ENCODE results near the gene MRPL58. TPM values are rescaled to one million over a fixed set of nuclear protein-coding genes. Genes with fewer than 3 reads are reported as not detected.

The MRPL58 gene
- total RNA-seq, 3 donors from 2014 or later, result 38.6 to 48.6 (median 44.6) TPM

DNA sequence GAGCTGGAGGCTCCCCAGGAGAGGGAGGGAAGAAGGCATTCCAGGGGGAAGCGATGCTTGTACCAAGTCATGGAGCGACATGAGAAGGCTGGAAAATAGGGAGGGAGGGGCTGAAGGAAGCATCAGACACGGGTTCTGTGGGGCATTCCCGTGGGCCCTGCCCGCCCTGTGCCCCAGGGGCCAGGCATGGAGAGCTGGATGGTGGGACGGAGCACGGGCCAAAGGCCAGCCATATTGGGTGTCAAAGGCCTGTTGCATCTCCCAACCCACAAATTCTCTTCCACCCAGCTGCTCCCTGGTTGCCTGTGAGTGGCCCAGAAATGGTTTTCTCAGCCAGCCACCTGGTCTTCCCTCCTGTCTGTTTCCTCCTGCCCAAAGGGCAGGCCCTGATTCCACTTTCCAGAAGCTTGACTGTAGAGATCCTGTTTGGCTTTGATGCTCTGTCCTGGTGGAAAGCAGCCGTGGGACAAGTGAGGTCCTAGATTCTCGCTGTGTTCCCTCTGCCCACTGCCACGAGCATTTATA lies 21.8 kb upstream of the MRPL58 start:
- Histone ChIP-seq H3K4me3 (no peak overlapping the region), H3K27ac (peak overlapping the region; percentile 74 to 92), H3K27me3 (no peaks in the 10 kb centered on the region), H3K4me1 (peaks cover 0 to 9% of the 10 kb centered on the region in 2 donors), H3K9me3 (no peaks in the 10 kb centered on the region), H3K36me3 (no peaks in the 10 kb centered on the region)
- no peak for TF ChIP-seq POLR2AphosphoS5 (IDR thresholded peaks at IDR 0.05)
- TF ChIP-seq, protein P1, sequence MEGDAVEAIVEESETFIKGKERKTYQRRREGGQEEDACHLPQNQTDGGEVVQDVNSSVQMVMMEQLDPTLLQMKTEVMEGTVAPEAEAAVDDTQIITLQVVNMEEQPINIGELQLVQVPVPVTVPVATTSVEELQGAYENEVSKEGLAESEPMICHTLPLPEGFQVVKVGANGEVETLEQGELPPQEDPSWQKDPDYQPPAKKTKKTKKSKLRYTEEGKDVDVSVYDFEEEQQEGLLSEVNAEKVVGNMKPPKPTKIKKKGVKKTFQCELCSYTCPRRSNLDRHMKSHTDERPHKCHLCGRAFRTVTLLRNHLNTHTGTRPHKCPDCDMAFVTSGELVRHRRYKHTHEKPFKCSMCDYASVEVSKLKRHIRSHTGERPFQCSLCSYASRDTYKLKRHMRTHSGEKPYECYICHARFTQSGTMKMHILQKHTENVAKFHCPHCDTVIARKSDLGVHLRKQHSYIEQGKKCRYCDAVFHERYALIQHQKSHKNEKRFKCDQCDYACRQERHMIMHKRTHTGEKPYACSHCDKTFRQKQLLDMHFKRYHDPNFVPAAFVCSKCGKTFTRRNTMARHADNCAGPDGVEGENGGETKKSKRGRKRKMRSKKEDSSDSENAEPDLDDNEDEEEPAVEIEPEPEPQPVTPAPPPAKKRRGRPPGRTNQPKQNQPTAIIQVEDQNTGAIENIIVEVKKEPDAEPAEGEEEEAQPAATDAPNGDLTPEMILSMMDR (IDR thresholded peaks at IDR 0.05), result no peak
- no peak for TF ChIP-seq POLR2A (IDR thresholded peaks at IDR 0.05)
- intact Hi-C loops (cut with DNase I; ENCODE audit: low total_unique reads), result no loop called here
- no peak for DNase-seq (ENCODE audit: low spot score in 2 of 2)

DNA sequence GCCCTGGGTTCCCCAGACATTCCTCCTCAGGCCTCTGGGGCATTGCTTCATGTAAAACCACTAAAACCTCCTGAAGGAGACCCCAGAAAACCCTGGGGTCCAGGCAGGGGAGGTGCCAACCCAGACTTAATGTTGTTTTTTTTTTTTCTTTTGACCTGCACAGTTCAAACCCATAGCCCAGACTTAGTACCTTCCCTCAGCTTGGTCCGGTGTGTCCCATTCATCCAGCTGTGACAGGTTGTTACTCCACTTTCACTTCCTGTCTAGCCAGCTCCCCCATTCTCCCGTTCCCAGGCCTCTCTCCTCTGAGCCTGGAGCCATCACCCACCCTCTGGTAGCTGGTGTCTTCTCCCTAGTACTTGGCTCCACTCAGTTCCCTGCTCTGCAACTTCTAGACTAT lies 20.2 kb upstream of the MRPL58 start:
- Histone ChIP-seq H3K9me3 (no peaks in the 10 kb centered on the region), H3K4me1 (peaks cover 0 to 9% of the 10 kb centered on the region in 2 donors), H3K4me3 (no peak overlapping the region), H3K36me3 (no peaks in the 10 kb centered on the region), H3K27me3 (no peaks in the 10 kb centered on the region), H3K27ac (peak overlapping the region; percentile 79 to 82)
- intact Hi-C loops (cut with DNase I; ENCODE audit: low total_unique reads), result no loop called here
- TF ChIP-seq, protein P1 (IDR thresholded peaks at IDR 0.05), result no peak
- TF ChIP-seq POLR2A (IDR thresholded peaks at IDR 0.05) (no peak), POLR2AphosphoS5 (IDR thresholded peaks at IDR 0.05) (no peak)
- no peak for DNase-seq (ENCODE audit: low spot score in 2 of 2)

DNA sequence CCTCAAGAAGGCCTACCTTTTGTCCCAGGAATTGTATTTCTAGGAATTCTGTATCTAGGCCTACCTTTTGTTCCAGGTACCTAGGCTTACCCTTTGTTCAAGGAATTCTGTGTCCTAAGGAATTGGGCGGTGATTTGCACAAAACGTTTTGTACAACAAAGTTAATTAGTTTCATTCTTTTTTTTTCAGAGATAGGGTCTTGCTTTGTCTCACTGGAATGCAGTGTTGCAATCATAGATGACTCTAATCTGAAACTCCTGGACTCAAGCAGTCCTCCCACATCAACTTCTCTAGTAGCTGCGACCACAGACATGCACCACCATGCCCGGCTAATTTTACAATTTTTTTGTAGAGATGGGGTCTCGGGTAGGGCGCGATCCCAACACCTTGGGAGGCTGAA lies 18.0 kb upstream of the MRPL58 start:
- intact Hi-C loops (cut with DNase I; ENCODE audit: low total_unique reads), result no loop called here
- no peak for TF ChIP-seq POLR2A (IDR thresholded peaks at IDR 0.05)
- TF ChIP-seq POLR2AphosphoS5 (IDR thresholded peaks at IDR 0.05), result no peak
- TF ChIP-seq, protein P1 (IDR thresholded peaks at IDR 0.05), result no peak
- no peak overlapping the region for H3K4me3 ChIP-seq
- H3K27me3 ChIP-seq, result no peaks in the 10 kb centered on the region
- H3K4me1 ChIP-seq, result peaks cover 0 to 4% of the 10 kb centered on the region in 2 donors
- no peaks in the 10 kb centered on the region for H3K36me3 ChIP-seq
- no peak for DNase-seq (ENCODE audit: low spot score in 2 of 2)
- H3K27ac ChIP-seq, result peak overlapping the region; percentile 77 to 82
- H3K9me3 ChIP-seq, result no peaks in the 10 kb centered on the region

DNA sequence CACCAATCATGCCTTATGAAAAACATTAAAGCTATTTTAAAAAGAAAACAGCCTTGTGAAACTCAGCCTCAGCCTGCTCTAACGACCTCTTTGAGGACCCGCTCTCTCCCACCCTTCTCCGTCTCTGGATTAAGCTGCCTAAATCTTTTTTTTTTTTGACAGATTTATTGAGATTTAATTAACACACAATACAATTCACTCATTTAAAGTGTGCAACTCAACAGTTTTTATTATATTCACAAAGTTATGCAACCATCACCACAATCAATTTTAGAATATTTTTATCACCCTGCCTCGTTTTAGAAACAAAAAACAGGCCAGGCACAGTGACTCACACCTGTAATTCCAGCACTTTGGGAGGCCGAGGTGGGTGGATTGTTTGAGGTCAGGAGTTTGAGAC lies 16.6 kb upstream of the MRPL58 start:
- Histone ChIP-seq H3K4me1 (peaks cover 0 to 4% of the 10 kb centered on the region in 2 donors), H3K27ac (peak overlapping the region in 1 of 2 donors; percentile 82), H3K4me3 (no peak overlapping the region), H3K27me3 (no peaks in the 10 kb centered on the region), H3K36me3 (no peaks in the 10 kb centered on the region), H3K9me3 (no peaks in the 10 kb centered on the region)
- intact Hi-C loops (cut with DNase I; ENCODE audit: low total_unique reads), result no loop called here
- TF ChIP-seq POLR2AphosphoS5 (IDR thresholded peaks at IDR 0.05), result no peak
- TF ChIP-seq, protein P1 (IDR thresholded peaks at IDR 0.05), result no peak
- no peak for TF ChIP-seq POLR2A (IDR thresholded peaks at IDR 0.05)
- DNase-seq (ENCODE audit: low spot score in 2 of 2), result no peak

DNA sequence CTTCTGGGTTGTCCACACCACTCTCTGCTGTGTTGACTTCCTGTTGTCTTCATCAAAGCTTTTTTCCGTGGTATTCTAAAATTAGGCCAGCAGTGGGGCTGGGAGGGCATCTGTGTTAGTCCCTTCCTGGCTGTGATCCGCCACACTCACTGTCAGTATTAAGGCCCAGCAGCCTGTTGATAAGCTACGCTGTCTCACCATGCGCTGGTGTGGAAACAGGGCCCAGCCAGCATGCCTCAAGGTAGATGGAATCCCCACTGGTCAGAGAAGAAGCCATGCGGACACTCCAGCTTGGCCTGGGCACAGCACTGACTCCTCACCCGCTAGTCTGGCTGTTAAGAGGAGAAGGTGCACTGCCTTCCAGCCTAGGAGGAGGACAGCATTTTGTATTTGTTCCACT lies 13.7 kb upstream of the MRPL58 start:
- intact Hi-C loops (cut with DNase I; ENCODE audit: low total_unique reads), result no loop called here
- DNase-seq (ENCODE audit: low spot score in 2 of 2), result no peak
- Histone ChIP-seq H3K9me3 (no peaks in the 10 kb centered on the region), H3K27ac (no peak overlapping the region), H3K4me3 (no peak overlapping the region), H3K27me3 (no peaks in the 10 kb centered on the region), H3K4me1 (peaks cover 0 to 4% of the 10 kb centered on the region in 2 donors), H3K36me3 (no peaks in the 10 kb centered on the region)
- TF ChIP-seq POLR2A (IDR thresholded peaks at IDR 0.05), result no peak
- TF ChIP-seq, protein P1 (IDR thresholded peaks at IDR 0.05), result no peak
- TF ChIP-seq POLR2AphosphoS5 (IDR thresholded peaks at IDR 0.05), result no peak

Measured in breast epithelium (tissue), 4 donors.